H9 (cell line): Measurements from ENCODE around the gene EML4. TPM values are rescaled to one million over a fixed set of nuclear protein-coding genes. Genes with fewer than 3 reads are reported as not detected.

Source experiments
- DNase-seq: peaks from one replicate; pipeline ENCODE4 v3.0.0-alpha.2; 2017
- H2AFZ ChIP-seq: one replicate; pipeline ENCODE4 v1.6.1; 2013; ENCODE audit warnings: mild to moderate bottlenecking, low read length, control low read depth, moderate library complexity
- H2AK5ac ChIP-seq: 2 replicates; pipeline ENCODE4 v1.6.1; 2013; ENCODE audit warnings: low read length, control low read depth, mixed read lengths; ENCODE audit not compliant: insufficient read length
- H2BK120ac ChIP-seq: one replicate; pipeline ENCODE4 v1.6.1; 2013; ENCODE audit warnings: low read depth, mild to moderate bottlenecking, low read length, control low read depth, inconsistent platforms; ENCODE audit not compliant: poor library complexity, severe bottlenecking
- H2BK12ac ChIP-seq: 2 replicates; pipeline ENCODE4 v1.6.1; 2013; ENCODE audit warnings: low read length, control low read depth, mixed read lengths, low read depth; ENCODE audit not compliant: insufficient read length
- H2BK15ac ChIP-seq: 2 replicates; pipeline ENCODE4 v1.6.1; 2013; ENCODE audit warnings: low read depth, low read length, control low read depth
- H2BK20ac ChIP-seq: one replicate; pipeline ENCODE4 v1.6.1; 2013; ENCODE audit warnings: low read depth, mild to moderate bottlenecking, low read length, control low read depth, inconsistent platforms; ENCODE audit not compliant: poor library complexity, severe bottlenecking
- H2BK5ac ChIP-seq: 2 replicates; pipeline ENCODE4 v1.6.1; 2013; ENCODE audit warnings: low read length, control low read depth, mixed read lengths; ENCODE audit not compliant: insufficient read length
- H3K14ac ChIP-seq: 2 replicates; pipeline ENCODE4 v1.6.1; 2013; ENCODE audit warnings: low read length, control low read depth; ENCODE audit not compliant: insufficient read depth
- H3K18ac ChIP-seq: 2 replicates; pipeline ENCODE4 v1.6.1; 2013; ENCODE audit warnings: low read depth, mild to moderate bottlenecking, mixed read lengths, low read length, control low read depth; ENCODE audit not compliant: insufficient read length
- H3K23ac ChIP-seq: 2 replicates; pipeline ENCODE4 v1.6.1; 2013; ENCODE audit warnings: low read length, control low read depth, mixed read lengths, low read depth; ENCODE audit not compliant: insufficient read length
- H3K23me2 ChIP-seq: 2 replicates; pipeline ENCODE4 v1.6.1; 2013; ENCODE audit warnings: low read depth, mild to moderate bottlenecking, mixed read lengths, low read length, control low read depth; ENCODE audit not compliant: insufficient read length, poor library complexity, severe bottlenecking
- H3K27ac ChIP-seq: 2 replicates; pipeline ENCODE4 v1.5.1; 2013; ENCODE audit warnings: low read length, control low read depth, mixed read lengths, low read depth; ENCODE audit not compliant: insufficient read length
- H3K27me3 ChIP-seq: 2 replicates; pipeline ENCODE4 v1.6.1; 2013; ENCODE audit warnings: low read length, control low read depth, inconsistent platforms; ENCODE audit not compliant: insufficient read depth
- H3K4ac ChIP-seq: 2 replicates; pipeline ENCODE4 v1.6.1; 2013; ENCODE audit warnings: low read depth, mild to moderate bottlenecking, control low read depth, inconsistent platforms, low read length, moderate library complexity
- H3K4me1 ChIP-seq: 2 replicates; pipeline ENCODE4 v1.6.1; 2013; ENCODE audit warnings: low read length, control low read depth, inconsistent platforms; ENCODE audit not compliant: insufficient read depth
- H3K4me2 ChIP-seq: 2 replicates; pipeline ENCODE4 v1.6.1; 2013; ENCODE audit warnings: low read length, control low read depth, mixed read lengths; ENCODE audit not compliant: insufficient read length, insufficient read depth
- H3K56ac ChIP-seq: 2 replicates; pipeline ENCODE4 v1.6.1; 2013; ENCODE audit warnings: low read depth, mild to moderate bottlenecking, mixed read lengths, low read length, control low read depth; ENCODE audit not compliant: insufficient read length
- H3K79me1 ChIP-seq: 2 replicates; pipeline ENCODE4 v1.6.1; 2013; ENCODE audit warnings: low read depth, mild to moderate bottlenecking, moderate library complexity, low read length, control low read depth, inconsistent platforms; ENCODE audit not compliant: insufficient read depth, poor library complexity, severe bottlenecking
- H3K79me2 ChIP-seq: 2 replicates; pipeline ENCODE4 v1.6.1; 2013; ENCODE audit warnings: low read length, control low read depth, inconsistent platforms; ENCODE audit not compliant: insufficient read depth
- H3K9ac ChIP-seq: 2 replicates; pipeline ENCODE4 v1.6.1; 2013; ENCODE audit warnings: low read length, control low read depth, mixed read lengths; ENCODE audit not compliant: insufficient read length; ENCODE audit errors: extremely low read depth
- H3K9me3 ChIP-seq: one replicate; pipeline ENCODE4 v1.6.1; 2013; ENCODE audit warnings: low read depth, low read length, inconsistent platforms; ENCODE audit not compliant: control insufficient read depth
- H3T11ph ChIP-seq: one replicate; pipeline ENCODE4 v1.6.1; 2013; ENCODE audit warnings: mild to moderate bottlenecking, low read length, control low read depth, inconsistent platforms
- H4K20me1 ChIP-seq: one replicate; pipeline ENCODE4 v1.6.1; 2013; ENCODE audit not compliant: control insufficient read depth, insufficient read length, insufficient read depth
- H4K5ac ChIP-seq: 2 replicates; pipeline ENCODE4 v1.6.1; 2013; ENCODE audit warnings: low read depth, mild to moderate bottlenecking, mixed read lengths, low read length, control low read depth; ENCODE audit not compliant: insufficient read length
- H4K8ac ChIP-seq: replicated peaks from 2 replicates; pipeline ENCODE4 v1.6.1; 2013; ENCODE audit warnings: low read length, control low read depth, mixed read lengths, low read depth; ENCODE audit not compliant: insufficient read length
- H4K91ac ChIP-seq: 2 replicates; pipeline ENCODE4 v1.6.1; 2013; ENCODE audit warnings: low read depth, mild to moderate bottlenecking, moderate library complexity, mixed read lengths, low read length, control low read depth; ENCODE audit not compliant: insufficient read length
- H3K27ac Mint-ChIP-seq, 3 experiments: 2 replicates in 2 of 3; 3 replicates in 1 of 3; pipeline ENCODE4 v1.8.0; 2020 to 2021; ENCODE audit warnings: mixed read lengths in 3 of 3, mild to moderate bottlenecking in 1 of 3, moderate library complexity in 1 of 3
- H3K27me3 Mint-ChIP-seq: 2 replicates; pipeline ENCODE4 v1.8.0; 2021; ENCODE audit warnings: low read depth, mild to moderate bottlenecking, moderate library complexity, mixed read lengths
- H3K36me3 Mint-ChIP-seq, 3 experiments: 2 replicates in 2 of 3; 3 replicates in 1 of 3; pipeline ENCODE4 v1.8.0; 2020 to 2021; ENCODE audit warnings: low read depth in 3 of 3, mixed read lengths in 3 of 3; ENCODE audit not compliant: insufficient read depth in 1 of 3
- H3K4me1 Mint-ChIP-seq, 2 experiments: 2 replicates each; pipeline ENCODE4 v1.8.0; 2020; ENCODE audit warnings: mixed read lengths in 2 of 2
- H3K4me3 Mint-ChIP-seq, 2 experiments: 2 replicates in 1 of 2; 3 replicates in 1 of 2; pipeline ENCODE4 v1.8.0; 2020 to 2021; ENCODE audit warnings: mild to moderate bottlenecking in 2 of 2, mixed read lengths in 2 of 2, moderate library complexity in 1 of 2
- H3K9me3 Mint-ChIP-seq, 2 experiments: 2 replicates in 1 of 2; 3 replicates in 1 of 2; pipeline ENCODE4 v1.8.0; 2020; ENCODE audit warnings: mild to moderate bottlenecking in 2 of 2, mixed read lengths in 2 of 2, moderate library complexity in 1 of 2
- CTCF ChIP-seq: fragments of 200-600 bp; sonication (generic); conservative IDR thresholded peaks from 3 replicates; pipeline ENCODE4 v1.8.0; 2021; ENCODE audit warnings: antibody characterized with exemption, mild to moderate bottlenecking
- WGBS: extraction: QIAGEN DNeasy Blood & Tissue Kit; methylation state at CpG from one replicate; pipeline ENCODE4 v1.1.7; 2013; ENCODE audit warnings: missing lambda C conversion rate, low lambda C conversion rate, mixed read lengths; ENCODE audit not compliant: insufficient read length; ENCODE audit errors: extremely low coverage; 5-methylcytosine and 5-hydroxymethylcytosine counted together
- total RNA-seq: library from RNA; stranded (reverse); gene quantifications from 2 replicates; pipeline ENCODE4 v1.2.1, GENCODE V29; 2021

Gene EML4
- total RNA-seq, 1 experiment from 2014 or later, result 68.6 TPM

- Histone ChIP-seq H3K9me3 (no peaks in the 10 kb centered on the region), H2BK15ac (no peak overlapping the region), H3K4me2 (no peak overlapping the region), H3K23me2 (no peaks in the 10 kb centered on the region), H3K9ac (no peak overlapping the region), H3K4ac (no peak overlapping the region), H3K27me3 (no peaks in the 10 kb centered on the region), H3K14ac (no peak overlapping the region), H3K79me2 (peaks cover 3% of the 10 kb centered on the region; the same call in 1 of the 2 replicates), H2BK5ac (no peak overlapping the region), H3K23ac (no peak overlapping the region), H3K4me1 (no peaks in the 10 kb centered on the region; the same call in 1 of the 2 replicates), H4K5ac (no peak overlapping the region), H4K91ac (no peak overlapping the region), H2AK5ac (no peak overlapping the region), H3K18ac (no peak overlapping the region), H3K79me1 (peaks cover 4% of the 10 kb centered on the region), H4K8ac (no peak overlapping the region), H4K20me1 (no peaks in the 10 kb centered on the region), H3K56ac (no peak overlapping the region), H2AFZ (no peak overlapping the region), H2BK12ac (no peak overlapping the region), H3T11ph (no peak overlapping the region), H2BK120ac (no peak overlapping the region), H3K27ac (no peak overlapping the region), H2BK20ac (no peak overlapping the region)
- peaks cover 9 to 14% of the 10 kb centered on the region in 2 experiments for H3K4me1 Mint-ChIP-seq
- H3K9me3 Mint-ChIP-seq, result no peaks in the 10 kb centered on the region
- TF ChIP-seq CTCF, result no peak
- no peak for DNase-seq
- no peak overlapping the region for H3K4me3 Mint-ChIP-seq
- no peaks in the 10 kb centered on the region for H3K36me3 Mint-ChIP-seq
- H3K27me3 Mint-ChIP-seq, result no peaks in the 10 kb centered on the region
- no CpG with 5 or more reads among the region's 2 CpGs for WGBS
- peak overlapping the region in 1 of 3 experiments; percentile 55; a peak in 1 of 7 replicates for H3K27ac Mint-ChIP-seq
These were observed 60.8 kb downstream of the EML4 start for GRCh38 chr2:42229949-42230348.
